H1 (cell line): Measurements from ENCODE around the gene RBFOX1. TPM values are rescaled to one million over a fixed set of nuclear protein-coding genes. Genes with fewer than 3 reads are reported as not detected.

Source experiments
- CTCF ChIA-PET: fragments of 300-600 bp; sonication (Branson Sonifier 250); formaldehyde crosslinking; loops from one replicate; lab custom pipeline; 2021; ENCODE audit not compliant: partially characterized antibody; lab: Charles Lee
- POLR2A ChIA-PET: fragments of 300-600 bp; sonication (Branson Sonifier 250); formaldehyde crosslinking; loops from one replicate; lab custom pipeline; 2021; ENCODE audit warnings: inconsistent platforms; ENCODE audit not compliant: partially characterized antibody; lab: Charles Lee
- DNase-seq, 2 experiments: peaks; one replicate each; pipeline versions ENCODE4 v3.0.0 to v3.0.0-alpha.2; 2010 to 2022; ENCODE audit warnings: low spot score in 2 of 2, low read depth in 1 of 2, mixed read lengths in 1 of 2
- FAIRE-seq: peaks from 2 replicates; lab custom pipeline; 2011; peaks lifted over from hg19 to GRCh38; lab: Jason Lieb, UNC
- H2AFZ ChIP-seq: 2 replicates; pipeline ENCODE4 v1.8.1; 2012; ENCODE audit warnings: low read length, inconsistent platforms
- H2AK5ac ChIP-seq: 2 replicates; pipeline ENCODE4 v1.6.1; 2013; ENCODE audit warnings: low read depth, low read length
- H2BK120ac ChIP-seq: replicated peaks from 2 replicates; pipeline ENCODE3; 2013; ENCODE audit warnings: low read depth, low read length, inconsistent platforms
- H2BK12ac ChIP-seq: 2 replicates; pipeline ENCODE4 v1.6.1; 2013; ENCODE audit warnings: low read depth, low read length
- H2BK15ac ChIP-seq: 2 replicates; pipeline ENCODE4 v1.6.1; 2013; ENCODE audit warnings: low read length
- H2BK20ac ChIP-seq: 2 replicates; pipeline ENCODE4 v1.6.1; 2013; ENCODE audit warnings: low read length
- H2BK5ac ChIP-seq: 2 replicates; pipeline ENCODE4 v1.6.1; 2013; ENCODE audit warnings: low read depth, low read length
- H3K14ac ChIP-seq: 2 replicates; pipeline ENCODE4 v1.6.1; 2013; ENCODE audit warnings: inconsistent platforms; ENCODE audit not compliant: insufficient read length
- H3K18ac ChIP-seq: 2 replicates; pipeline ENCODE4 v1.6.1; 2013; ENCODE audit warnings: low read length; ENCODE audit errors: extremely low read depth
- H3K23ac ChIP-seq: 2 replicates; pipeline ENCODE4 v1.6.1; 2013; ENCODE audit warnings: inconsistent platforms; ENCODE audit not compliant: insufficient read length
- H3K23me2 ChIP-seq: 2 replicates; pipeline ENCODE4 v1.6.1; 2013; ENCODE audit warnings: low read depth, low read length
- H3K27ac ChIP-seq: 2 replicates; pipeline ENCODE4 v1.6.1; 2011; ENCODE audit warnings: low read depth, low read length, inconsistent platforms
- H3K27me3 ChIP-seq, 4 experiments: replicated peaks in 1 of 4; 1 replicate in 1 of 4; 2 replicates in 3 of 4; pipeline versions ENCODE4 v1.6.1 to v1.8.1; 2011 to 2013; ENCODE audit warnings: low read length in 3 of 4, mild to moderate bottlenecking in 3 of 4, inconsistent platforms in 2 of 4, mixed read lengths in 2 of 4, moderate library complexity in 1 of 4; ENCODE audit not compliant: control insufficient read depth in 3 of 4, insufficient read depth in 3 of 4; ENCODE audit errors: extremely low read depth in 1 of 4
- H3K36me3 ChIP-seq, 4 experiments: 2 replicates each; pipeline versions ENCODE4 v1.6.1 to v1.8.1; 2011 to 2013; ENCODE audit warnings: mild to moderate bottlenecking in 4 of 4, low read length in 3 of 4, moderate library complexity in 2 of 4, control low read depth in 1 of 4, inconsistent platforms in 1 of 4; ENCODE audit not compliant: insufficient read depth in 4 of 4, control insufficient read depth in 2 of 4
- H3K4ac ChIP-seq: replicated peaks from 2 replicates; pipeline ENCODE3; 2013; ENCODE audit warnings: low read length, low read depth, mixed read lengths, inconsistent platforms; ENCODE audit not compliant: insufficient read length
- H3K4me1 ChIP-seq, 4 experiments: replicated peaks in 1 of 4; 1 replicate in 1 of 4; 2 replicates in 3 of 4; pipeline versions ENCODE4 v1.6.1 to v1.8.1; 2011 to 2013; ENCODE audit warnings: low read length in 3 of 4, inconsistent platforms in 2 of 4, mixed read lengths in 1 of 4; ENCODE audit not compliant: insufficient read depth in 4 of 4, control insufficient read depth in 3 of 4
- H3K4me2 ChIP-seq, 2 experiments: 2 replicates each; pipeline versions ENCODE4 v1.6.1 to v1.8.1; 2011 to 2013; ENCODE audit warnings: low read depth in 2 of 2, low read length in 2 of 2, control low read depth in 1 of 2, inconsistent platforms in 1 of 2, mild to moderate bottlenecking in 1 of 2; ENCODE audit not compliant: insufficient read depth in 1 of 2
- H3K4me3 ChIP-seq, 4 experiments: fragments of 200-600, 300-600 bp in 1 of 4; sonication (generic), shearing (Covaris generic), sonication (Bioruptor Twin) in 1 of 4; 2 replicates each; pipeline versions ENCODE4 v1.5.1 to v1.8.1; 2011 to 2016; ENCODE audit warnings: low read length in 4 of 4, low read depth in 3 of 4, control low read depth in 2 of 4, inconsistent platforms in 2 of 4, mild to moderate bottlenecking in 2 of 4, mixed read lengths in 1 of 4, moderate library complexity in 1 of 4; ENCODE audit not compliant: insufficient read depth in 2 of 4; ENCODE audit errors: extremely low read depth in 1 of 4
- H3K56ac ChIP-seq: replicated peaks from 2 replicates; pipeline ENCODE3; 2013; ENCODE audit warnings: low read depth, mild to moderate bottlenecking, mixed read lengths, low read length, inconsistent platforms; ENCODE audit not compliant: insufficient read length
- H3K79me1 ChIP-seq: 2 replicates; pipeline ENCODE4 v1.6.1; 2013; ENCODE audit warnings: low read depth, low read length, control low read depth
- H3K79me2 ChIP-seq, 2 experiments: 2 replicates each; pipeline versions ENCODE4 v1.6.1 to v1.8.1; 2012 to 2013; ENCODE audit warnings: low read length in 2 of 2, mild to moderate bottlenecking in 2 of 2, inconsistent platforms in 1 of 2; ENCODE audit not compliant: insufficient read depth in 2 of 2, control insufficient read depth in 1 of 2
- H3K9ac ChIP-seq, 4 experiments: replicated peaks in 1 of 4; 1 replicate in 1 of 4; 2 replicates in 3 of 4; pipeline versions ENCODE4 v1.6.1 to v1.8.1; 2011 to 2013; ENCODE audit warnings: low read depth in 3 of 4, low read length in 3 of 4, control low read depth in 2 of 4, mild to moderate bottlenecking in 2 of 4, moderate library complexity in 2 of 4, inconsistent platforms in 1 of 4; ENCODE audit errors: extremely low read depth in 1 of 4
- H3K9me3 ChIP-seq, 2 experiments: 2 replicates each; pipeline versions ENCODE4 v1.6.1 to v1.8.1; 2012 to 2013; ENCODE audit warnings: mild to moderate bottlenecking in 2 of 2, moderate library complexity in 2 of 2, control low read depth in 1 of 2, inconsistent platforms in 1 of 2, low read depth in 1 of 2, low read length in 1 of 2, mixed read lengths in 1 of 2; ENCODE audit not compliant: insufficient read depth in 2 of 2
- H4K20me1 ChIP-seq, 2 experiments: replicated peaks in 1 of 2; 2 replicates each; pipeline versions ENCODE3 to v1.8.1; 2011 to 2013; ENCODE audit warnings: inconsistent platforms in 2 of 2, low read length in 2 of 2, mild to moderate bottlenecking in 1 of 2; ENCODE audit not compliant: insufficient read depth in 2 of 2, control insufficient read depth in 1 of 2
- H4K5ac ChIP-seq: 2 replicates; pipeline ENCODE4 v1.6.1; 2013; ENCODE audit warnings: low read length, low read depth, mixed read lengths, inconsistent platforms; ENCODE audit not compliant: insufficient read length
- H4K8ac ChIP-seq: 2 replicates; pipeline ENCODE4 v1.8.0; 2013; ENCODE audit warnings: mild to moderate bottlenecking, moderate library complexity, low read length, inconsistent platforms; ENCODE audit not compliant: insufficient read depth; ENCODE audit errors: extremely low read depth
- H4K91ac ChIP-seq: replicated peaks from 2 replicates; pipeline ENCODE3; 2013; ENCODE audit warnings: low read length, mixed read lengths, inconsistent platforms; ENCODE audit not compliant: insufficient read length
- CBX5 ChIP-seq: fragments of 300-800, 300-1000 bp; sonication (generic); IDR thresholded peaks from 2 replicates; pipeline ENCODE4 v1.7.1; 2016; ENCODE audit warnings: antibody characterized with exemption, low read length, low read depth
- CHD1 ChIP-seq: IDR thresholded peaks from 2 replicates; pipeline ENCODE4 v1.6.1; 2012; ENCODE audit warnings: low read depth, low read length, improper control_type of control experiment
- GABPA ChIP-seq: IDR thresholded peaks from 2 replicates; pipeline ENCODE4 v1.6.1; 2011; ENCODE audit warnings: mild to moderate bottlenecking, low read length, moderate library complexity, borderline replicate concordance; ENCODE audit not compliant: insufficient read depth
- HDAC2 ChIP-seq, 2 experiments: fragments of 300-600 bp in 1 of 2; sonication (generic) in 1 of 2; IDR thresholded peaks; 2 replicates each; pipeline ENCODE4 v1.6.1; 2011 to 2012; ENCODE audit warnings: low read depth in 2 of 2, low read length in 2 of 2, mild to moderate bottlenecking in 2 of 2, moderate library complexity in 2 of 2, borderline replicate concordance in 1 of 2, inconsistent platforms in 1 of 2
- KDM1A ChIP-seq: fragments of 200-600, 300-600 bp; sonication (generic); IDR thresholded peaks from 2 replicates; pipeline ENCODE4 v1.7.1; 2016; ENCODE audit warnings: mild to moderate bottlenecking, low read length, borderline replicate concordance
- SAP30 ChIP-seq: fragments of 300-600 bp; sonication (generic); IDR thresholded peaks from 2 replicates; pipeline ENCODE4 v1.7.1; 2012; ENCODE audit warnings: low read length, moderate library complexity, mild to moderate bottlenecking, inconsistent platforms; ENCODE audit not compliant: insufficient read depth, insufficient replicate concordance
- SIN3A ChIP-seq, 2 experiments: IDR thresholded peaks in 1 of 2; conservative IDR thresholded peaks in 1 of 2; 2 replicates each; pipeline ENCODE4 v1.6.1; 2011 to 2012; ENCODE audit warnings: low read length in 2 of 2, improper control_type of control experiment in 1 of 2, low read depth in 1 of 2, mild to moderate bottlenecking in 1 of 2
- TAF1 ChIP-seq: IDR thresholded peaks from 2 replicates; pipeline ENCODE4 v1.6.1; 2011; ENCODE audit warnings: mild to moderate bottlenecking, low read depth, low read length
- TCF12 ChIP-seq: IDR thresholded peaks from 2 replicates; pipeline ENCODE4 v1.6.1; 2011; ENCODE audit warnings: low read depth, mild to moderate bottlenecking, low read length
- WGBS, 2 experiments: shearing (Covaris generic) in 1 of 2; methylation state at CpG; one replicate each; pipeline versions ENCODE4 v1.1.6 to v1.1.7; 2013 to 2015; ENCODE audit warnings: low lambda C conversion rate in 2 of 2, mixed read lengths in 2 of 2, inconsistent platforms in 1 of 2, low coverage in 1 of 2, missing lambda C conversion rate in 1 of 2; ENCODE audit not compliant: insufficient replicate concordance in 2 of 2, insufficient coverage in 1 of 2, insufficient read length in 1 of 2; ENCODE audit errors: extremely low coverage in 1 of 2, missing lambda C conversion rate in 1 of 2; 5-methylcytosine and 5-hydroxymethylcytosine counted together
- polyA plus RNA-seq, 7 experiments: library from polyadenylated mRNA; depleted of rRNA in 3 of 7; stranded (reverse) in 5 of 7; unstranded in 2 of 7; fragments of >200 nt in 5 of 7; fragments of 200-250 nt in 2 of 7; gene quantifications; 1 replicate in 5 of 7; 2 replicates in 1 of 7; 4 replicates in 1 of 7; pipeline versions ENCODE4 v1.2.1 to v1.2.3, GENCODE V29; 2011 to 2013; ENCODE audit warnings: missing spikeins in 2 of 7, mixed read lengths in 2 of 7
- total RNA-seq: library from RNA; stranded (reverse); fragmentation: NEBNext Ultra II Directional; extraction: Animal tissue kit (Norgen Biotek cat#: 25700); gene quantifications from 2 replicates; pipeline ENCODE4 v1.2.1, GENCODE V29; 2021
- TF ChIP-seq, protein P1 (sequence below): IDR thresholded peaks from 2 replicates; pipeline ENCODE4 v1.6.1; 2012; ENCODE audit warnings: inconsistent platforms
- TF ChIP-seq, protein P2 (sequence below), 3 experiments: IDR thresholded peaks; 1 replicate in 2 of 3; 2 replicates in 1 of 3; pipeline versions ENCODE4 v1.5.1 to v1.6.1; 2011; ENCODE audit warnings: low read length in 3 of 3, mild to moderate bottlenecking in 3 of 3, inconsistent platforms in 2 of 3, low read depth in 1 of 3, moderate library complexity in 1 of 3; ENCODE audit not compliant: insufficient read depth in 1 of 3; ENCODE audit errors: control extremely low read depth in 1 of 3

Gene RBFOX1
- total and polyA plus RNA-seq, 2 of the 8 experiments (the other 6 are each of a cell fraction or from before 2014, with no cell fraction given) = 1.7 to 2.8 TPM

DNA sequence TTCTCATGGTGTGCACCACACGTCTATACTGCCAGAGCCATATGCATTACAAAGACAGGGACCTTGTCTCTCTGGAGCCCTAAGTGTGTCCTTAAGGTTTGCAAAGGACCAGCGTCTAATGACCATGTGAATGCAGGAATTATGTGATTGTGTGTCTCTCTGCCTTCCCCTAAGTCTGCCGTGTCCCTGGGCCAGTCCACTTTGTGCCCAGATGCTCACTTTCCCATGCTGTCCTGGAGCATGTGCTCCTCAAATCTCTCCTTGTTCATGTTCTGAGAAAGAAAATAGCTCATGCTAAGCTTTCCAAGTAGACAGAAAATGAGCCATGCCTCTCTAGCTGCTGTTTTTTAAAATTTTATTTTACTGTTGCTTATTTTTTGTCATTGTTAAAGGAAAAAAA lies 125.5 kb downstream of the RBFOX1 start:
- Histone ChIP-seq H3K14ac (no peak overlapping the region), H3K23me2 (peaks cover 3% of the 10 kb centered on the region; the same call in 1 of the 2 replicates), H4K8ac (no peak overlapping the region), H2BK120ac (no peak overlapping the region), H3K9me3 (no peaks in the 10 kb centered on the region), H3K4me1 (no peaks in the 10 kb centered on the region), H3K4me2 (no peak overlapping the region), H3K79me1 (no peaks in the 10 kb centered on the region), H2BK15ac (no peak overlapping the region), H3K9ac (no peak overlapping the region), H3K4me3 (no peak overlapping the region), H2BK20ac (no peak overlapping the region), H3K23ac (no peak overlapping the region), H3K56ac (no peak overlapping the region), H4K91ac (no peak overlapping the region), H4K20me1 (no peaks in the 10 kb centered on the region), H3K36me3 (no peaks in the 10 kb centered on the region), H2BK12ac (no peak overlapping the region), H2AK5ac (no peak overlapping the region), H3K79me2 (no peaks in the 10 kb centered on the region), H4K5ac (no peak overlapping the region), H3K27me3 (no peaks in the 10 kb centered on the region), H2AFZ (no peak overlapping the region), H2BK5ac (no peak overlapping the region), H3K27ac (no peak overlapping the region), H3K18ac (no peak overlapping the region), H3K4ac (no peak overlapping the region)
- WGBS, 2 experiments = 95% methylated on average over 3 of the region's 3 CpGs; no CpG with 5 or more reads in 1 of the 2 experiments
- POLR2A ChIA-PET = no interaction called here
- CTCF ChIA-PET = no interaction called here
- FAIRE-seq (no peak), DNase-seq (no peak)
- TF ChIP-seq CBX5 (no peak), SAP30 (no peak), KDM1A (no peak), GABPA (no peak), CHD1 (no peak), TCF12 (no peak), TAF1 (no peak), HDAC2 (IDR thresholded peaks at IDR 0.05; ENCODE audit: borderline replicate concordance in 1 of 2, low read depth in 2 of 2, low read length in 2 of 2) (no peak), SIN3A (conservative IDR thresholded peaks at IDR 0.05 in 1 of 2, IDR thresholded peaks at IDR 0.05 in 1 of 2; ENCODE audit: low read depth in 1 of 2, low read length in 2 of 2) (no peak)
- TF ChIP-seq, protein P1, sequence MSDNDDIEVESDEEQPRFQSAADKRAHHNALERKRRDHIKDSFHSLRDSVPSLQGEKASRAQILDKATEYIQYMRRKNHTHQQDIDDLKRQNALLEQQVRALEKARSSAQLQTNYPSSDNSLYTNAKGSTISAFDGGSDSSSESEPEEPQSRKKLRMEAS = no peak
- TF ChIP-seq, protein P2, sequence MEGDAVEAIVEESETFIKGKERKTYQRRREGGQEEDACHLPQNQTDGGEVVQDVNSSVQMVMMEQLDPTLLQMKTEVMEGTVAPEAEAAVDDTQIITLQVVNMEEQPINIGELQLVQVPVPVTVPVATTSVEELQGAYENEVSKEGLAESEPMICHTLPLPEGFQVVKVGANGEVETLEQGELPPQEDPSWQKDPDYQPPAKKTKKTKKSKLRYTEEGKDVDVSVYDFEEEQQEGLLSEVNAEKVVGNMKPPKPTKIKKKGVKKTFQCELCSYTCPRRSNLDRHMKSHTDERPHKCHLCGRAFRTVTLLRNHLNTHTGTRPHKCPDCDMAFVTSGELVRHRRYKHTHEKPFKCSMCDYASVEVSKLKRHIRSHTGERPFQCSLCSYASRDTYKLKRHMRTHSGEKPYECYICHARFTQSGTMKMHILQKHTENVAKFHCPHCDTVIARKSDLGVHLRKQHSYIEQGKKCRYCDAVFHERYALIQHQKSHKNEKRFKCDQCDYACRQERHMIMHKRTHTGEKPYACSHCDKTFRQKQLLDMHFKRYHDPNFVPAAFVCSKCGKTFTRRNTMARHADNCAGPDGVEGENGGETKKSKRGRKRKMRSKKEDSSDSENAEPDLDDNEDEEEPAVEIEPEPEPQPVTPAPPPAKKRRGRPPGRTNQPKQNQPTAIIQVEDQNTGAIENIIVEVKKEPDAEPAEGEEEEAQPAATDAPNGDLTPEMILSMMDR (IDR thresholded peaks at IDR 0.05; ENCODE audit: control extremely low read depth in 1 of 3, insufficient read depth in 1 of 3, low read depth in 1 of 3, low read length in 3 of 3) = no peak
